ENCODE measurements around the gene RAB8B. TPM values are rescaled to one million over a fixed set of nuclear protein-coding genes. Genes with fewer than 3 reads are reported as not detected.

The RAB8B gene
- total RNA-seq, 1 experiment from 2014 or later: 18.2 TPM

GRCh38 chr15:63188247-63188925 is 1.0 kb upstream of the RAB8B start:
- CTCF ChIA-PET: no interaction called here
- Mint-ChIP-seq H3K36me3 (ENCODE audit: insufficient read depth, unreplicated experiment) (no peaks in the 10 kb centered on the region), H3K27me3 (ENCODE audit: insufficient read depth, unreplicated experiment) (no peaks in the 10 kb centered on the region), H3K4me1 (ENCODE audit: low read depth, unreplicated experiment) (peaks cover 24% of the 10 kb centered on the region), H3K4me3 (ENCODE audit: unreplicated experiment) (peak overlapping the region; percentile 77), H3K27ac (ENCODE audit: unreplicated experiment) (peak overlapping the region; percentile 5), H3K9me3 (ENCODE audit: unreplicated experiment) (no peaks in the 10 kb centered on the region)
- no peaks in the 10 kb centered on the region for H3K9me3 ChIP-seq
- H3K36me3 ChIP-seq (ENCODE audit: control insufficient read depth, insufficient read depth, low read length): no peaks in the 10 kb centered on the region
- no peak for DNase-seq
- no TSS peak for BruUV-seq (replicated peaks)
- H3K27me3 ChIP-seq (replicated peaks; ENCODE audit: control insufficient read depth, insufficient read depth, low read length): no peaks in the 10 kb centered on the region
- peak overlapping the region; percentile 88 for H3K4me3 ChIP-seq (ENCODE audit: low read depth, low read length)
- intact Hi-C loops (cut with micrococcal nuclease; ENCODE audit: unreplicated experiment): no loop called here
- no peak for TF ChIP-seq CTCF (IDR thresholded peaks at IDR 0.05; ENCODE audit: insufficient read depth in 1 of 2, low read depth in 1 of 2, low read length in 1 of 2, severe bottlenecking in 1 of 2, unreplicated experiment in 1 of 2)
- 0 out of 2 replicates have a peak, but pooled peaks cover 7% of the 10 kb centered on the region for H3K4me1 ChIP-seq
- POLR2A ChIA-PET: no interaction called here

GRCh38 chr15:63189941-63190768 is 749 bp downstream of the RAB8B start:
- ChIA-PET POLR2A (interaction anchor here (0.5 kb wide), 1 partner anchor 88 kb away, joined by 3 read pairs; no protein-coding TSS in a partner anchor), CTCF (no interaction called here)
- Histone ChIP-seq H3K4me1 (0 out of 2 replicates have a peak, but pooled peaks cover 7% of the 10 kb centered on the region), H3K36me3 (ENCODE audit: control insufficient read depth, insufficient read depth, low read length) (no peaks in the 10 kb centered on the region), H3K27me3 (replicated peaks; ENCODE audit: control insufficient read depth, insufficient read depth, low read length) (no peaks in the 10 kb centered on the region), H3K9me3 (no peaks in the 10 kb centered on the region), H3K4me3 (ENCODE audit: low read depth, low read length) (peak overlapping the region; percentile 88)
- Mint-ChIP-seq H3K4me3 (ENCODE audit: unreplicated experiment) (peak overlapping the region; percentile 77), H3K4me1 (ENCODE audit: low read depth, unreplicated experiment) (peaks cover 24% of the 10 kb centered on the region), H3K9me3 (ENCODE audit: unreplicated experiment) (no peaks in the 10 kb centered on the region), H3K27me3 (ENCODE audit: insufficient read depth, unreplicated experiment) (no peaks in the 10 kb centered on the region), H3K27ac (ENCODE audit: unreplicated experiment) (peak overlapping the region; percentile 5), H3K36me3 (ENCODE audit: insufficient read depth, unreplicated experiment) (no peaks in the 10 kb centered on the region)
- TSS peak; percentile 16 for BruUV-seq (replicated peaks)
- TF ChIP-seq CTCF (IDR thresholded peaks at IDR 0.05; ENCODE audit: insufficient read depth in 1 of 2, low read depth in 1 of 2, low read length in 1 of 2, severe bottlenecking in 1 of 2, unreplicated experiment in 1 of 2): no peak
- no peak for DNase-seq
- intact Hi-C loops (cut with micrococcal nuclease; ENCODE audit: unreplicated experiment): loop anchor here (1.0 kb wide), 1 partner anchor 87 kb away; the partner anchor contains the start of gene APH1B

- no peak for TF ChIP-seq CTCF (IDR thresholded peaks at IDR 0.05; ENCODE audit: insufficient read depth in 1 of 2, low read depth in 1 of 2, low read length in 1 of 2, severe bottlenecking in 1 of 2, unreplicated experiment in 1 of 2)
- Histone ChIP-seq H3K4me3 (ENCODE audit: low read depth, low read length) (no peak overlapping the region), H3K9me3 (no peaks in the 10 kb centered on the region), H3K36me3 (ENCODE audit: control insufficient read depth, insufficient read depth, low read length) (no peaks in the 10 kb centered on the region), H3K27me3 (replicated peaks; ENCODE audit: control insufficient read depth, insufficient read depth, low read length) (no peaks in the 10 kb centered on the region), H3K4me1 (0 out of 2 replicates have a peak, but pooled peaks cover 7% of the 10 kb centered on the region)
- Mint-ChIP-seq H3K9me3 (ENCODE audit: unreplicated experiment) (no peaks in the 10 kb centered on the region), H3K4me3 (ENCODE audit: unreplicated experiment) (peak overlapping the region; percentile 77), H3K36me3 (ENCODE audit: insufficient read depth, unreplicated experiment) (no peaks in the 10 kb centered on the region), H3K27me3 (ENCODE audit: insufficient read depth, unreplicated experiment) (no peaks in the 10 kb centered on the region), H3K4me1 (ENCODE audit: low read depth, unreplicated experiment) (peaks cover 22% of the 10 kb centered on the region), H3K27ac (ENCODE audit: unreplicated experiment) (no peak overlapping the region)
- BruUV-seq (replicated peaks): no TSS peak
- CTCF ChIA-PET: no interaction called here
- DNase-seq: no peak
- POLR2A ChIA-PET: no interaction called here
- intact Hi-C loops (cut with micrococcal nuclease; ENCODE audit: unreplicated experiment): no loop called here
These were observed 1.6 kb downstream of the RAB8B start for GRCh38 chr15:63190769-63191649.
